LNCAP (cell line): ENCODE results near the gene PLCE1.

Source experiments
- CTCF ChIP-seq: fragments of 450-650 bp; IDR thresholded peaks from 2 replicates; pipeline ENCODE4 v1.5.1; 2017; ENCODE audit warnings: mild to moderate bottlenecking

Gene PLCE1

GRCh38 chr10:94003488-94003887 lies 9.8 kb downstream of the PLCE1 start:
- TF ChIP-seq CTCF: no peak

GRCh38 chr10:94005050-94005449 lies 11.3 kb downstream of the PLCE1 start:
- no peak for TF ChIP-seq CTCF

- no peak for TF ChIP-seq CTCF
Observed at GRCh38 chr10:94006591-94007550, 13.1 kb downstream of the PLCE1 start.

GRCh38 chr10:94008526-94008925 lies 14.8 kb downstream of the PLCE1 start:
- TF ChIP-seq CTCF: no peak

- no peak for TF ChIP-seq CTCF
Observed at GRCh38 chr10:94010116-94010515, 16.4 kb downstream of the PLCE1 start.

- no peak for TF ChIP-seq CTCF
Observed at GRCh38 chr10:94010886-94011285, 17.2 kb downstream of the PLCE1 start.

- no peak for TF ChIP-seq CTCF
Observed at GRCh38 chr10:94011296-94011695, 17.6 kb downstream of the PLCE1 start.
